Testis (tissue), 2 donors: ENCODE data around the gene TELO2.

Experiments used
- POLR2A ChIP-seq: fragments of 450-650 bp; IDR thresholded peaks from one replicate; pipeline ENCODE4 v1.6.1; 2017; ENCODE audit warnings: antibody characterized with exemption, mild to moderate bottlenecking, moderate library complexity
- TF ChIP-seq, protein P1 (sequence below), 3 experiments: fragments of 450-650 bp in 2 of 3; fragments of 200-600 bp in 1 of 3; sonication (generic) in 1 of 3; IDR thresholded peaks; one replicate each; pipeline ENCODE4 v1.5.1; 2016 to 2019; ENCODE audit warnings: antibody characterized with exemption in 3 of 3, mild to moderate bottlenecking in 2 of 3, moderate library complexity in 1 of 3

DNA sequence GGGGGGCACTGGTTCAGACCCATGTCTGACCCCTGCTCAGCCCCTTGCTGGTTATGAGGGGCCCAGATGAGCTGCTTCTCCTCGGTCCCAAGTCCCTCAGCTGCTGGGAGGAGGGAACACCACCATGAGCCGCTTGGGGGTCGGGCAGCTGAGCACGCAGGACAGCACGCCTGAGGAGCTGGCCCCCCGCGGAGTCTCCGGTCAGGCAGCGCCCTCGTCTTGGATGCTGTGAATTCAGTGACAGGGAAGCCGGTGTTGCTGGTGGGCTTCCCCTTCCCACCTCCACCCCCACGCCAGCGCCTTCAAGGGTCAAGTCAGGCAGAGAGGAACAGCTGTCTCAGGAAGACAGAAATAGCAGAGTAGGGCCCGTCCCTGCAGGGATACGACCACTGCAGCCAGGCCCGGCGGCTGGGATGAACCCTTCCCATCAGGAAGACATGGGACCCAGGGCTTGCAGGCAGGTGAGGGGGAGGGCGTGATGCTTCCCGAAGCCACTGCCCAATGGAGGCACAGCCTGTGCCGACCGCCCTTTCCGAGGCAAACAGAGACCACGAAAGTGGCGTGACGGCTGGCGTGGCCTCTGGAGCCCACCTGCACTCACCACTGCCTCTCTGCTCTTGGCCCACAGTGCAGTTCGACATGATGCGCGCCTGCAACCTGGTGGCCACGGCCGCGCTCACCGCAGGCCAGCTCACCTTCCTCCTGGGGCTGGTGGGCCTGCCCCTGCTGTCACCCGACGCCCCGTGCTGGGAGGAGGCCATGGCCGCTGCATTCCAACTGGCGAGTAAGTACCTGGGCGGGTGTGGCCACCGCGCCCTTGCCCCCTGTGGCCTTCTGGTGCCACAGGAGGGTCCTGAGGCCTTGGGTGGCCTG, 48.4 kb downstream of the TELO2 start:
- TF ChIP-seq, protein P1, sequence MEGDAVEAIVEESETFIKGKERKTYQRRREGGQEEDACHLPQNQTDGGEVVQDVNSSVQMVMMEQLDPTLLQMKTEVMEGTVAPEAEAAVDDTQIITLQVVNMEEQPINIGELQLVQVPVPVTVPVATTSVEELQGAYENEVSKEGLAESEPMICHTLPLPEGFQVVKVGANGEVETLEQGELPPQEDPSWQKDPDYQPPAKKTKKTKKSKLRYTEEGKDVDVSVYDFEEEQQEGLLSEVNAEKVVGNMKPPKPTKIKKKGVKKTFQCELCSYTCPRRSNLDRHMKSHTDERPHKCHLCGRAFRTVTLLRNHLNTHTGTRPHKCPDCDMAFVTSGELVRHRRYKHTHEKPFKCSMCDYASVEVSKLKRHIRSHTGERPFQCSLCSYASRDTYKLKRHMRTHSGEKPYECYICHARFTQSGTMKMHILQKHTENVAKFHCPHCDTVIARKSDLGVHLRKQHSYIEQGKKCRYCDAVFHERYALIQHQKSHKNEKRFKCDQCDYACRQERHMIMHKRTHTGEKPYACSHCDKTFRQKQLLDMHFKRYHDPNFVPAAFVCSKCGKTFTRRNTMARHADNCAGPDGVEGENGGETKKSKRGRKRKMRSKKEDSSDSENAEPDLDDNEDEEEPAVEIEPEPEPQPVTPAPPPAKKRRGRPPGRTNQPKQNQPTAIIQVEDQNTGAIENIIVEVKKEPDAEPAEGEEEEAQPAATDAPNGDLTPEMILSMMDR (IDR thresholded peaks at IDR 0.05) = no peak
- TF ChIP-seq POLR2A = no peak
